Neural cell (in vitro differentiated cells): ENCODE measurements around the gene KIF13A. TPM values are rescaled to one million over a fixed set of nuclear protein-coding genes. Genes with fewer than 3 reads are reported as not detected.
"Not testable (repeated sequence)": the region's sequence is repeated elsewhere in the genome, so short reads cannot be mapped to it uniquely, and the experiment has no call there.

Experiments
- H2AFZ ChIP-seq: fragments of 200-600, 300-800 bp; sonication (generic), shearing (Covaris generic); 2 replicates; pipeline ENCODE4 v1.6.0; 2014; ENCODE audit warnings: low read depth, mild to moderate bottlenecking, antibody characterized with exemption, low read length, moderate library complexity
- H3F3A ChIP-seq: fragments of 200-600 bp; shearing (Covaris generic); 2 replicates; pipeline ENCODE4 v1.6.1; 2016; ENCODE audit warnings: mild to moderate bottlenecking, moderate library complexity, mixed read lengths, antibody characterized with exemption, low read length; ENCODE audit not compliant: insufficient read depth, poor library complexity, severe bottlenecking
- H3K27ac ChIP-seq: fragments of 200-600, 300-800 bp; sonication (generic), shearing (Covaris generic); 2 replicates; pipeline ENCODE4 v1.5.1; 2014; ENCODE audit warnings: mild to moderate bottlenecking, low read length, moderate library complexity
- H3K27me3 ChIP-seq: fragments of 300-800, 200-600 bp; sonication (generic), shearing (Covaris generic); 2 replicates; pipeline ENCODE4 v1.6.0; 2014; ENCODE audit warnings: mild to moderate bottlenecking, low read depth, low read length, moderate library complexity; ENCODE audit not compliant: insufficient read depth
- H3K36me3 ChIP-seq: fragments of 300-800, 200-600 bp; sonication (generic), shearing (Covaris generic); 2 replicates; pipeline ENCODE4 v1.5.1; 2014; ENCODE audit warnings: mild to moderate bottlenecking, antibody characterized with exemption, low read length, moderate library complexity; ENCODE audit not compliant: insufficient read depth
- H3K4me2 ChIP-seq: fragments of 300-800, 200-600 bp; sonication (generic), shearing (Covaris generic); 2 replicates; pipeline ENCODE4 v1.6.0; 2014; ENCODE audit warnings: mild to moderate bottlenecking, low read length
- H3K4me3 ChIP-seq: fragments of 300-800, 200-600 bp; sonication (generic), shearing (Covaris generic); 2 replicates; pipeline ENCODE4 v1.5.1; 2014; ENCODE audit warnings: mild to moderate bottlenecking, low read length, moderate library complexity
- H3K79me2 ChIP-seq: fragments of 200-600 bp; shearing (Covaris generic); replicated peaks from 2 replicates; pipeline ENCODE4 v1.6.0; 2014; ENCODE audit warnings: mild to moderate bottlenecking, low read length, moderate library complexity; ENCODE audit not compliant: insufficient read depth
- H3K9ac ChIP-seq: fragments of 300-800, 200-600 bp; sonication (generic), shearing (Covaris generic); 2 replicates; pipeline ENCODE4 v1.6.1; 2016; ENCODE audit warnings: mild to moderate bottlenecking, low read length, mixed read lengths
- H3K9me2 ChIP-seq: fragments of 200-600 bp; shearing (Covaris generic); 2 replicates; pipeline ENCODE4 v1.6.1; 2016; ENCODE audit warnings: mild to moderate bottlenecking, low read length, mixed read lengths; ENCODE audit not compliant: insufficient read depth
- H3K9me3 ChIP-seq: fragments of 200-600, 300-800 bp; sonication (generic), shearing (Covaris generic); 2 replicates; pipeline ENCODE4 v1.6.1; 2016; ENCODE audit warnings: mild to moderate bottlenecking, mixed run types, low read length, moderate library complexity, mixed read lengths
- H4K20me1 ChIP-seq: fragments of 200-600 bp; shearing (Covaris generic); 2 replicates; pipeline ENCODE4 v1.6.1; 2016; ENCODE audit warnings: mild to moderate bottlenecking, mixed run types; ENCODE audit not compliant: insufficient read depth
- EP300 ChIP-seq: fragments of 450-650 bp; conservative IDR thresholded peaks from 2 replicates; pipeline ENCODE4 v1.6.1; 2014; ENCODE audit warnings: antibody characterized with exemption, mild to moderate bottlenecking, moderate library complexity; ENCODE audit not compliant: poor library complexity, severe bottlenecking
- EZH2 ChIP-seq: fragments of 200-600, 300-800 bp; shearing (Covaris generic), sonication (generic); IDR thresholded peaks from 2 replicates; pipeline ENCODE4 v1.6.1; 2014; ENCODE audit warnings: antibody characterized with exemption, low read length, borderline replicate concordance, mild to moderate bottlenecking; ENCODE audit not compliant: insufficient read depth, poor library complexity, severe bottlenecking
- MXI1 ChIP-seq: fragments of 450-650 bp; conservative IDR thresholded peaks from 2 replicates; pipeline ENCODE4 v1.6.1; 2014; ENCODE audit warnings: antibody characterized with exemption, mild to moderate bottlenecking; ENCODE audit not compliant: poor library complexity, severe bottlenecking
- POLR2AphosphoS5 ChIP-seq: IDR thresholded peaks from 2 replicates; pipeline ENCODE4 v1.6.1; 2012
- RAD21 ChIP-seq: fragments of 450-650 bp; conservative IDR thresholded peaks from 2 replicates; pipeline ENCODE4 v1.6.1; 2014; ENCODE audit warnings: antibody characterized with exemption, mild to moderate bottlenecking, moderate library complexity
- SMC3 ChIP-seq: fragments of 450-650 bp; conservative IDR thresholded peaks from 2 replicates; pipeline ENCODE4 v1.6.1; 2014; ENCODE audit warnings: antibody characterized with exemption, mild to moderate bottlenecking, moderate library complexity; ENCODE audit not compliant: poor library complexity
- TAF1 ChIP-seq: IDR thresholded peaks from 2 replicates; pipeline ENCODE4 v1.6.1; 2012; ENCODE audit warnings: low read depth
- polyA plus RNA-seq: library from polyadenylated mRNA; depleted of rRNA; stranded (reverse); fragments of >200 nt; gene quantifications from 2 replicates; pipeline ENCODE4 v1.2.3, GENCODE V29; 2014
- TF ChIP-seq, protein P1 (sequence below): fragments of 450-650 bp; IDR thresholded peaks from 2 replicates; pipeline ENCODE4 v1.5.1; 2014; ENCODE audit warnings: antibody characterized with exemption, mild to moderate bottlenecking, moderate library complexity; ENCODE audit not compliant: poor library complexity, severe bottlenecking
- TF ChIP-seq, protein P2 (sequence below): IDR thresholded peaks from 2 replicates; pipeline ENCODE4 v1.6.1; 2012; ENCODE audit warnings: borderline replicate concordance

KIF13A gene
- polyA plus RNA-seq, 1 donor from 2014 or later: 9.4 TPM

DNA sequence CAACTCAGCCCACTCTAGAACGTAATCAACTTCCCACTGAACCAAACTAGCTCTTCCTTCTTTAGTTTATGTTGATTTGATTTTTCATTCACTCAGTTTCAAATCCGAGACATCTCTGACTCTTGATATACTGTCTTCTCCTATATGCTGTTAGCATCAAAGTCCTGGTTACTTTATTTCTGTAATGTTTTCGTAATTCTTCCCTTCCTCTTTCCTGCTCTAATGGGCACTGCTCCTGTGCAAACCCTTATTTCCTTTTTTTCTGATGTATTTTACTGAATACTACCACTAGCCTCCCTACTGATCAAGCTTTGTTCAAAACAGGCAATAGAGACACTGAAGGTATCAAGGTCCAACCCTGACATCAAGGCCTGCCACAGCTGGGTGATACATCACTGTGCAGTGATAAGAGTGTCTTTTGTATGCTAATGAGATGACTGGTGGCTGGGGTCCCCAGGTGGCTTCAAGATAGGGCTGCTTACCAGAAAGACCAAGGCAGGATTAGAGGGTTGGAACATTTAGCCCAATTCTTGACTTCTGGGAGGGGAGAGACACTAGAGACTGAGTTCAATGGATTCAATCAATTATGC is 95.2 kb downstream of the KIF13A start:
- H3K9me2 ChIP-seq: no peaks in the 10 kb centered on the region
- no peaks in the 10 kb centered on the region for H4K20me1 ChIP-seq
- H3K27ac ChIP-seq: no peak overlapping the region
- no peaks in the 10 kb centered on the region for H3K79me2 ChIP-seq
- H3K4me3 ChIP-seq: no peak overlapping the region
- peaks cover 12% of the 10 kb centered on the region for H3K9me3 ChIP-seq
- no peak for TF ChIP-seq POLR2AphosphoS5
- TF ChIP-seq, protein P1, sequence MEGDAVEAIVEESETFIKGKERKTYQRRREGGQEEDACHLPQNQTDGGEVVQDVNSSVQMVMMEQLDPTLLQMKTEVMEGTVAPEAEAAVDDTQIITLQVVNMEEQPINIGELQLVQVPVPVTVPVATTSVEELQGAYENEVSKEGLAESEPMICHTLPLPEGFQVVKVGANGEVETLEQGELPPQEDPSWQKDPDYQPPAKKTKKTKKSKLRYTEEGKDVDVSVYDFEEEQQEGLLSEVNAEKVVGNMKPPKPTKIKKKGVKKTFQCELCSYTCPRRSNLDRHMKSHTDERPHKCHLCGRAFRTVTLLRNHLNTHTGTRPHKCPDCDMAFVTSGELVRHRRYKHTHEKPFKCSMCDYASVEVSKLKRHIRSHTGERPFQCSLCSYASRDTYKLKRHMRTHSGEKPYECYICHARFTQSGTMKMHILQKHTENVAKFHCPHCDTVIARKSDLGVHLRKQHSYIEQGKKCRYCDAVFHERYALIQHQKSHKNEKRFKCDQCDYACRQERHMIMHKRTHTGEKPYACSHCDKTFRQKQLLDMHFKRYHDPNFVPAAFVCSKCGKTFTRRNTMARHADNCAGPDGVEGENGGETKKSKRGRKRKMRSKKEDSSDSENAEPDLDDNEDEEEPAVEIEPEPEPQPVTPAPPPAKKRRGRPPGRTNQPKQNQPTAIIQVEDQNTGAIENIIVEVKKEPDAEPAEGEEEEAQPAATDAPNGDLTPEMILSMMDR: no peak
- peaks cover 4% of the 10 kb centered on the region for H3K36me3 ChIP-seq
- H2AFZ ChIP-seq: no peak overlapping the region
- H3K4me2 ChIP-seq: no peak overlapping the region
- H3K9ac ChIP-seq: no peak overlapping the region
- no peaks in the 10 kb centered on the region for H3K27me3 ChIP-seq
- H3F3A ChIP-seq: no peaks in the 10 kb centered on the region

DNA sequence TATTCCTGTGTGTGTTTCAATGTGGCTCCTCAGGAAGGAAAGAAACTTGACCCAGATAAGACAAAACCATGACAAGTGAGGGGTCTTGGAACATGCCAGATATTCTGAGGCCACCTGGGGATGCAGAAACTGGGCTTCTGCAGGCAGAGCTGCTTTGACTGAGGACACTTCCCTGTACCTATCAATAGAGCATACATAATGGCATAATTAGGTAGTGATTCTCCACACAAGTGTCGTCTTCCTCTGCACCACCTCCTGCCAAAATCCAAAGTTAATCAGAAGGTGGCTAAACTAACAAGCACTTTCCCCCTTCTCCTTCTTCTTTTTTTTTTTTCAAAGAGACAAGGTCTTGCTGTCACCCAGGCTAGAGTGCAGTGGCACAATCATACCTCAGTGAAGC is 97.1 kb downstream of the KIF13A start:
- peaks cover 4% of the 10 kb centered on the region for H3K36me3 ChIP-seq
- H3F3A ChIP-seq: no peaks in the 10 kb centered on the region
- H3K79me2 ChIP-seq: no peaks in the 10 kb centered on the region
- no peaks in the 10 kb centered on the region for H3K27me3 ChIP-seq
- H3K9me3 ChIP-seq: peaks cover 5% of the 10 kb centered on the region
- H4K20me1 ChIP-seq: no peaks in the 10 kb centered on the region
- no peak overlapping the region for H2AFZ ChIP-seq
- no peak for TF ChIP-seq SMC3
- TF ChIP-seq EP300: no peak
- TF ChIP-seq, protein P2, sequence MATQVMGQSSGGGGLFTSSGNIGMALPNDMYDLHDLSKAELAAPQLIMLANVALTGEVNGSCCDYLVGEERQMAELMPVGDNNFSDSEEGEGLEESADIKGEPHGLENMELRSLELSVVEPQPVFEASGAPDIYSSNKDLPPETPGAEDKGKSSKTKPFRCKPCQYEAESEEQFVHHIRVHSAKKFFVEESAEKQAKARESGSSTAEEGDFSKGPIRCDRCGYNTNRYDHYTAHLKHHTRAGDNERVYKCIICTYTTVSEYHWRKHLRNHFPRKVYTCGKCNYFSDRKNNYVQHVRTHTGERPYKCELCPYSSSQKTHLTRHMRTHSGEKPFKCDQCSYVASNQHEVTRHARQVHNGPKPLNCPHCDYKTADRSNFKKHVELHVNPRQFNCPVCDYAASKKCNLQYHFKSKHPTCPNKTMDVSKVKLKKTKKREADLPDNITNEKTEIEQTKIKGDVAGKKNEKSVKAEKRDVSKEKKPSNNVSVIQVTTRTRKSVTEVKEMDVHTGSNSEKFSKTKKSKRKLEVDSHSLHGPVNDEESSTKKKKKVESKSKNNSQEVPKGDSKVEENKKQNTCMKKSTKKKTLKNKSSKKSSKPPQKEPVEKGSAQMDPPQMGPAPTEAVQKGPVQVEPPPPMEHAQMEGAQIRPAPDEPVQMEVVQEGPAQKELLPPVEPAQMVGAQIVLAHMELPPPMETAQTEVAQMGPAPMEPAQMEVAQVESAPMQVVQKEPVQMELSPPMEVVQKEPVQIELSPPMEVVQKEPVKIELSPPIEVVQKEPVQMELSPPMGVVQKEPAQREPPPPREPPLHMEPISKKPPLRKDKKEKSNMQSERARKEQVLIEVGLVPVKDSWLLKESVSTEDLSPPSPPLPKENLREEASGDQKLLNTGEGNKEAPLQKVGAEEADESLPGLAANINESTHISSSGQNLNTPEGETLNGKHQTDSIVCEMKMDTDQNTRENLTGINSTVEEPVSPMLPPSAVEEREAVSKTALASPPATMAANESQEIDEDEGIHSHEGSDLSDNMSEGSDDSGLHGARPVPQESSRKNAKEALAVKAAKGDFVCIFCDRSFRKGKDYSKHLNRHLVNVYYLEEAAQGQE: no peak
- TF ChIP-seq POLR2AphosphoS5: no peak
- no peak for TF ChIP-seq RAD21
- TF ChIP-seq, protein P1: no peak
- no peak for TF ChIP-seq MXI1
- TF ChIP-seq EZH2: no peak
- TF ChIP-seq TAF1: no peak
- no peak overlapping the region for H3K4me2 ChIP-seq
- H3K9ac ChIP-seq: no peak overlapping the region
- no peaks in the 10 kb centered on the region for H3K9me2 ChIP-seq
- no peak overlapping the region for H3K27ac ChIP-seq
- no peak overlapping the region for H3K4me3 ChIP-seq

DNA sequence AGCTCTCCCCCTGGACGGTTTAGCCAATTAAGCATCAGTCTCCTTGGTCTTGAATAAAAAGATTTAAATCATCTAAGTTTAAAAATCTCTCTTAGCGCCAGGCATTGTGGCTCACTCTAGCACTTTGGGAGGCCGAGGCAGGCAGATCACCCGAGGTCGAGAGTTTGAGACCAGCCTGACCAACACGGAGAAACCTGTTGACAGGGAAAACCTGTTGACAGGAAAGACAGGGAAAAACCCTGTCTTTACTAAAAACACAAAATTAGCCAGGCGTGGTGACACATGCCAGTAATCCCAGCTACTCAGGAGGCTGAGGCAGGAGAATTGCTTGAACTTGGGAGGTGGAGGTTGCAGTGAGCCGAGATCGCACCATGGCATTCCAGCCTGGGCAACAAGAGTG is 97.7 kb downstream of the KIF13A start:
- H3K9me2 ChIP-seq: not testable (repeated sequence)

More for the DNA sequence above, 97.7 kb downstream of the KIF13A start:
- H3K9ac ChIP-seq, H3F3A ChIP-seq, H3K4me3 ChIP-seq, H3K4me2 ChIP-seq, H3K27ac ChIP-seq, H3K9me3 ChIP-seq, H2AFZ ChIP-seq, H3K79me2 ChIP-seq, H3K36me3 ChIP-seq, H3K27me3 ChIP-seq, H4K20me1 ChIP-seq: not testable (repeated sequence)
